Measurements from ENCODE around the gene HOOK1.
A peak's percentile ranks its signal among the peaks of the same experiment; 100 is the strongest.
"Not testable (repeated sequence)": the region's sequence is repeated elsewhere in the genome, so short reads cannot be mapped to it uniquely, and the experiment has no call there.

Gene HOOK1

GRCh38 chr1:59885160-59885832, 70.5 kb downstream of the HOOK1 start:
- no peak for DNase-seq (ENCODE audit: low read depth in 3 of 3)

GRCh38 chr1:59892841-59893811, 78.4 kb downstream of the HOOK1 start:
- DNase-seq (ENCODE audit: low read depth in 3 of 3) = no peak

DNA sequence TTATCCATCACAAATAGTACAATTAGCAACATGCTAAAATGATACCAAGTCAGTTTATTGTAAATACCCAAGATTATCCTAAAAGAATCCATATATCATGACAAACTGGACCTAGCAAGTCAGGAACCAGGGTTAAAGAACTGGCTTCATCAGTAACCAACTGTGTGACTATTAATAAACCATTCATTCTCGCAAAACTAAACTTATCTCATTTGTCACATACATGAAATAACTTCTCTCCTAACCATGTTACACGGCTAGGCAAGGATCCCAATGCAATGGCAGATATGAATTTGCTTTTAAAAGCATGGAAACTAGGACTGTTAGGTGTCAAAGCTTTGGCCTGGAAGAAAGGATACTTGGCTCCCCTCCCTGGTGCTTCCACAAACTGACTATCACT, 82.4 kb downstream of the HOOK1 start:
- no peak for DNase-seq (ENCODE audit: low read depth in 3 of 3)

DNA sequence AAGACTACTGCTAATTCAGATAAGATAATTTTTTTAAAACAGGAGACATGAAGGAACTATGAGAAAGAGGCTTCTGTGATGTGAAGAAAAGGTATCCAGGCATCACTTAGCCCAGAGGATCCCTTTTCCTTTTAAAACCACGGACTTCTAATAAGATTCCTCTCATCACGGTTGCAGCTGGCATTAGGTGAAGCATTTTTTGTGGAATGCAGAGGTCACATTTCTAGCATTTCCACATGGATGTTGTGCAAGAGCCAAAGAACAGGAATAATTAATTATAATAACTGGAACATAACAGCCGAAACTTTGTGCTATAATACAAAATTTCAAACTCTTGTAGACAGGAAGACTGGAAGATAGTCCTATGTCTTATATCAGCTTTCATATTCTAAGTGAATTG, 84.2 kb downstream of the HOOK1 start:
- no peak for DNase-seq (ENCODE audit: low read depth in 3 of 3)

DNA sequence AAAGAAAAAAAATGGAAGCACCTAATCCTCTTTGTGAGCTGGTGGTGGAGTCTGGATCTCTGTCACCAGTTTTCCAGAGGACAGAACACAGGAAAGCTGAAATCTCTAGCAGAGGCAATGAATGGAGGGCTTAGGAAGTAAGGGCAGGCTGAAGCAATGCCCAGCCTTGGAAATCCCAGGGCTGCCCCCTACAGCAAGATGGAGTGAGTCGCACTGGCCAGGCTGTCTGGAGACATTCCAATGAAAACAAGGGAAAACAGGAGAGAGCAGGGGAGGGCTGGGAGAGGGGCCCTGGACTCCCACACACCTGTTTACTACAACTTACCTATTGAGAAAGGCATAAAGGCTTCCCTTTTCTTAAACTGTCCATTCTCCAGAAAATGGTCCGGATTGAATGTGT, 85.9 kb downstream of the HOOK1 start:
- no peak for DNase-seq (ENCODE audit: low read depth in 3 of 3)

GRCh38 chr1:59901770-59902388, 87.1 kb downstream of the HOOK1 start:
- no peak for DNase-seq (ENCODE audit: low read depth in 3 of 3)

GRCh38 chr1:59903141-59903754, 88.5 kb downstream of the HOOK1 start:
- DNase-seq (ENCODE audit: low read depth in 3 of 3) = peak in 1 of 3 donors; percentile 1

DNA sequence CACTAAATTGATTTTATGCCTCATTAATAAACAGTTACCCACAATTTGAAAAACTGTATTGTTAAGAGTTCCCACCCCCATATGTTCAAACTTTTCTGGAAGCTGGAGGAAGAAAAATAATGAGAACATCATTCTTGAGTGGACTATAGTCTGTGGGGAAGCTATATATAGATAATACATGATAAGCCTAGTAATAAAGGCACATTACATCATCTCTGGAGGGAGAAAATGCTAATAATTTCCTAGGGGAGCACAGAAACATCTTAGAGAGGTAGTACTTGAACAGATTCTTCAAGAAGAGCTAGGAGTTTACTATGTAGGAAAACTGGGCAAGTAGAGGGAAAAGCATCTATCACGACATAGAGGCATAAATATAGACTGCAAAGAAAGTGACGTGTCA, 92.2 kb downstream of the HOOK1 start:
- DNase-seq (ENCODE audit: low read depth in 3 of 3) = no peak

DNA sequence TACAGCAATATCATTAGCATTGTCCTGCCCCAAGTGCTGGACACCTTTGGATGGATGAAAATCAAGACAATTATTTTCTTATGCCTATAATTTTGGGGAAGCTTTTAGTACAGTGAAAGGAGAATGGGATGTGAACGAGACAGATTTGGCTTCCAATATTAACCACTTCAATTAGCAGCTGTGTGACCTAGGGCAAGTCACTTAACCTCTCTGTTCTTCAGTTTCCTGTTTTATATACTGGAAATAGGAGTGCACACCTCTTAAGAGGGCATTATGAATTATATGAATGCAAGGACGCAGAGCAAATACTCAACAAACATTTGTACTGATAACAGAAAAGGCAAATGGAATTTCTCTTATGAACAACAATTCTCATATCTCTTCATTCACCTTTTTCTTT, 93.3 kb downstream of the HOOK1 start:
- no peak for DNase-seq (ENCODE audit: low read depth in 3 of 3)

DNA sequence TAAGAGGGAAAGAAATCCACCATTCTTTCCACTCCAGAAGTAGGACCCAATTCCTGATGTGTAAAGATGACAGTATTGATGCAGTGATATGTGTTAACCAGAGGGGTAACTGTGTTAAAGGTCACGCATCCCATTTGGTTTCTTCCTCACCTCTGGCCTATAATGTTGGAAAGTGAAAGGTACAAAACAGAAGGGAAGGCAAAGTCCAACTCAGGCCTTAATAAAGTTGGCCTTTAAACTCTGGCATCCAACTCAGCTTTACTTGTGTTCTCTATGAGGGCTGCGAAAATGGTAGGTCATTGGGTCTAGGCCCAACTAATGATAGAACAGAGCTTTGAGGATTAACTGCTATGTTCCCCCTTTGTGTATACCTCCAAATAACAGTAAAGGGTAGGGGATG, 93.9 kb downstream of the HOOK1 start:
- DNase-seq (ENCODE audit: low read depth in 3 of 3) = no peak

- not testable (repeated sequence) for DNase-seq (ENCODE audit: low read depth in 3 of 3)
These were observed 100.1 kb downstream of the HOOK1 start for GRCh38 chr1:59914791-59915286.

GRCh38 chr1:59915516-59915915, 100.8 kb downstream of the HOOK1 start:
- no peak for DNase-seq (ENCODE audit: low read depth in 3 of 3)

- no peak for DNase-seq (ENCODE audit: low read depth in 3 of 3)
These were observed 102.5 kb downstream of the HOOK1 start for GRCh38 chr1:59917026-59917784.

DNA sequence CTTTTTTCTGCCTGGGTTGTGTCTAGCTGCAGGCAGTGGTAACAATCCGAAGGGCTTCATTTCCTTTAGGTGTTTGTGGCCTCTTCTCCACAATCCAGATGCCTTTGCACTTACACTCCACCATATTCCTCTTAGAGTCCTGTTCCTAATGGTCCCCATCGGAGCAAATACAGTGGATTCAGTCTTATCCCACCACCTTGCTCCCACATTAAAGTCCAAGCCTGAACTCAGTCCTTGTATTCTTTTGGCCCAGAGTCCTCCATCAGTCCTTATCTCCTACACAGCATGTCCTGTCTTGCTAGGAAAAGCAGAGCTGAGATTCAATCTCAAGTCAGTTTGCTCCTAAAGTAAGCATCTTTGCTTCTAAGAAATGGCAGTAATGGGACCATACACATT, 103.0 kb downstream of the HOOK1 start:
- no peak for DNase-seq (ENCODE audit: low read depth in 3 of 3)

DNA sequence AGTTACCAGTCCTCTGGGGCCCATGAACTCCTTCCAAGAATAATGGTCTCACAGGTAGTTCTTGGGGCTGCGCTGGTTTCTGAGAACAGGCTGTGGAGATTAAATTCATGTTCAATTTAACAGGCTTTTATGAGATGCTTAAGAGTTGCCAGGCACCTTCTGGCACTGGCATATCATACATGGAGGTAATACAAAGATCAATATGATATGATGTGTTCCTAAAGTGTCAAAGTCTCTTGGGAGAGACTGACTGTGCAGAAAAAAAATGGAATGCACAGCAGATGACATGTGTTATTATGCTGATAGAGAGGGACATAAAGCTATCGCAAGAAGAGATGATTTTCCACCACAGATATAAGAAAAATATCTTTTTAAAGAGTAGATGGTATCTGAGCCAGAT, 105.0 kb downstream of the HOOK1 start:
- no peak for DNase-seq (ENCODE audit: low read depth in 3 of 3)

GRCh38 chr1:59921258-59921899, 106.6 kb downstream of the HOOK1 start:
- DNase-seq (ENCODE audit: low read depth in 3 of 3) = not testable (repeated sequence)

GRCh38 chr1:59924653-59925052, 109.9 kb downstream of the HOOK1 start:
- no peak for DNase-seq (ENCODE audit: low read depth in 3 of 3)

Data from stimulated activated CD4-positive, alpha-beta T cell treated with anti-CD3 and anti-CD28 coated beads, TNF-alpha, amount 100 ng/mL, for 48 hours (primary cell).